ENCODE results near the gene DYNC2H1.

GRCh38 chr11:103125462-103125861 lies 16.2 kb downstream of the DYNC2H1 start:
- TF ChIP-seq, protein P1, sequence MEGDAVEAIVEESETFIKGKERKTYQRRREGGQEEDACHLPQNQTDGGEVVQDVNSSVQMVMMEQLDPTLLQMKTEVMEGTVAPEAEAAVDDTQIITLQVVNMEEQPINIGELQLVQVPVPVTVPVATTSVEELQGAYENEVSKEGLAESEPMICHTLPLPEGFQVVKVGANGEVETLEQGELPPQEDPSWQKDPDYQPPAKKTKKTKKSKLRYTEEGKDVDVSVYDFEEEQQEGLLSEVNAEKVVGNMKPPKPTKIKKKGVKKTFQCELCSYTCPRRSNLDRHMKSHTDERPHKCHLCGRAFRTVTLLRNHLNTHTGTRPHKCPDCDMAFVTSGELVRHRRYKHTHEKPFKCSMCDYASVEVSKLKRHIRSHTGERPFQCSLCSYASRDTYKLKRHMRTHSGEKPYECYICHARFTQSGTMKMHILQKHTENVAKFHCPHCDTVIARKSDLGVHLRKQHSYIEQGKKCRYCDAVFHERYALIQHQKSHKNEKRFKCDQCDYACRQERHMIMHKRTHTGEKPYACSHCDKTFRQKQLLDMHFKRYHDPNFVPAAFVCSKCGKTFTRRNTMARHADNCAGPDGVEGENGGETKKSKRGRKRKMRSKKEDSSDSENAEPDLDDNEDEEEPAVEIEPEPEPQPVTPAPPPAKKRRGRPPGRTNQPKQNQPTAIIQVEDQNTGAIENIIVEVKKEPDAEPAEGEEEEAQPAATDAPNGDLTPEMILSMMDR (IDR thresholded peaks at IDR 0.05) = no peak
- no peak for TF ChIP-seq POLR2A (IDR thresholded peaks at IDR 0.05)

Data from adrenal gland (tissue), 5 donors.